Eye (tissue), 1 donor: Measurements from ENCODE around the gene FRMPD1.
"Not testable (repeated sequence)": the region's sequence is repeated elsewhere in the genome, so short reads cannot be mapped to it uniquely, and the experiment has no call there.

ENCODE experiments used
- DNase-seq: peaks from one replicate; pipeline ENCODE4 v3.0.0-alpha.2; 2015

FRMPD1 gene

GRCh38 chr9:37745970-37746369 lies 95.2 kb downstream of the FRMPD1 start:
- DNase-seq = no peak

GRCh38 chr9:37746448-37747270 lies 95.9 kb downstream of the FRMPD1 start:
- peak; percentile 10 for DNase-seq

GRCh38 chr9:37747271-37747753 lies 96.6 kb downstream of the FRMPD1 start:
- DNase-seq = peak; percentile 79

GRCh38 chr9:37749129-37749528 lies 98.4 kb downstream of the FRMPD1 start:
- no peak for DNase-seq

- DNase-seq = no peak
These were observed 100.4 kb downstream of the FRMPD1 start for GRCh38 chr9:37751186-37751585.

GRCh38 chr9:37751704-37752103 lies 101.0 kb downstream of the FRMPD1 start:
- DNase-seq = not testable (repeated sequence)

GRCh38 chr9:37752112-37752511 lies 101.4 kb downstream of the FRMPD1 start:
- not testable (repeated sequence) for DNase-seq

- no peak for DNase-seq
These were observed 102.1 kb downstream of the FRMPD1 start for GRCh38 chr9:37752642-37753488.

GRCh38 chr9:37753489-37754190 lies 102.9 kb downstream of the FRMPD1 start, which contains the start of gene TRMT10B:
TSS of gene TRMT10B (plus strand) at chr9:37753805. CDS start at chr9:37761932, 8,127 bp downstream.
- DNase-seq = peak; percentile 91

GRCh38 chr9:37758747-37759146 lies 108.0 kb downstream of the FRMPD1 start:
- no peak for DNase-seq

GRCh38 chr9:37760416-37761161 lies 109.8 kb downstream of the FRMPD1 start:
- no peak for DNase-seq

- no peak for DNase-seq
These were observed 110.8 kb downstream of the FRMPD1 start for GRCh38 chr9:37761511-37761910.

- DNase-seq = not testable (repeated sequence)
These were observed 114.5 kb downstream of the FRMPD1 start for GRCh38 chr9:37765263-37765662.

- no peak for DNase-seq
These were observed 118.6 kb downstream of the FRMPD1 start for GRCh38 chr9:37769306-37769705.

GRCh38 chr9:37769995-37770394 lies 119.2 kb downstream of the FRMPD1 start:
- no peak for DNase-seq

- DNase-seq = no peak
These were observed 124.6 kb downstream of the FRMPD1 start for GRCh38 chr9:37775216-37775919.

GRCh38 chr9:37776328-37776727 lies 125.6 kb downstream of the FRMPD1 start:
- no peak for DNase-seq

GRCh38 chr9:37778534-37778933 lies 127.8 kb downstream of the FRMPD1 start:
- no peak for DNase-seq

GRCh38 chr9:37784291-37784615 lies 133.5 kb downstream of the FRMPD1 start:
- DNase-seq = no peak

- DNase-seq = peak; percentile 96
These were observed 134.1 kb downstream of the FRMPD1 start, which contains the start of gene EXOSC3 for GRCh38 chr9:37784616-37785483. TSS of gene EXOSC3 (minus strand) at chr9:37785064. CDS start at chr9:37785044, 20 bp downstream.
